Measurements from ENCODE around the gene LGR5. TPM values are rescaled to one million over a fixed set of nuclear protein-coding genes. Genes with fewer than 3 reads are reported as not detected.

The LGR5 gene
- total RNA-seq, 2 experiments from 2014 or later: not detected

DNA sequence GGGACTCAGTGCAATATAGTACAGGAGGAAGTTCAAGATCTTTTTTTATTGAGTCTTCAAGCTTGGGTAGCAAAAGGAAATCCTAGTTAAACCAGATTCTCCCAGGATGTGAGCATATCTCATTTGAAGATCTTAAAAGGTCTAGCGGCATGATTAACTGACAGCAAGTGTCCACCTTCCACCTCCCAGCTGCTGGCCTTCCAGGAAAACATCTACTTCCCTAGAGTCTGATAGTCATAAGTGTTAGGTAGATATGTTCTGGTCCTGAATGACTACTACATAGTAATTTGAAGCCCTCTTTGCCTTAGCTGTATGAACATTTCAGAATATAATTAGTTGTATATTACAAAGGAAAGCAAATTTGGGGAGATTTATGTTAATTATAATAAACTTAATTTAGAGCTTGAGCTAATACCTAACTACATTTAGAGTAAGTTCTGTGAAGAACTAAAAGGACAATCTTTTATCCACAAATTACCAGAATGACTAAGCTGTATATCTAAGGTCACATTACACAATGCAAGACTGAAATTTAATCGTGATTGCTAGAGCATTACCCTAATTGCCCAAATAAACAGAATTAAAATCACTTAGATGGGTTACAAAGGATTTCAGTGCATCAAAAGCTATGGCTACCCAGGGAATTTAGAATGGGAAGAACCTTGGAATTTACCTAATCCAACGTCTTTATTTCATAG is 9.9 kb downstream of the LGR5 start:
- Mint-ChIP-seq H3K27ac (no peak overlapping the region), H3K9me3 (no peaks in the 10 kb centered on the region), H3K4me1 (no peaks in the 10 kb centered on the region), H3K4me3 (no peak overlapping the region), H3K36me3 (no peaks in the 10 kb centered on the region), H3K27me3 (peaks cover 26% of the 10 kb centered on the region)
- DNase-seq: no peak

DNA sequence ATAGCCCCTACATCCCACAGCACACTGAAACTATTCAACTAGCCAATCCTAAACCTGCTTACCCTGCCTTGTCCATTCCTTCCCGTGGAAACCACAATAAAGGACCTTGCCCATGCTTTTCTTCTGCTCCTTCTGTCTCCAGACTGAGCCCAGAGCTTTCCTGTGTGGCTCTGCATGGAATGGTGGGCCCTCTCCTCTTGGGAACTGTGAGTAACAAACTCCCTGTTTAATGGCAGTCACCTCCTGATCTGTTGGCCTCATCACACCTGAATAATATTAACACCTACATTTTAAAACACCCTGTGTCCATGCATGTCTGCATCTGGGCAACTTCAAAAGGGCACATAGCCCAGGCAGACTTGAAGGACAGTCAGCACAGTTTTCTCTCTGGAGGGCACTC is 12.4 kb downstream of the LGR5 start:
- Mint-ChIP-seq H3K4me1 (no peaks in the 10 kb centered on the region), H3K27ac (no peak overlapping the region), H3K4me3 (no peak overlapping the region), H3K9me3 (no peaks in the 10 kb centered on the region), H3K36me3 (no peaks in the 10 kb centered on the region), H3K27me3 (peaks cover 18% of the 10 kb centered on the region)
- DNase-seq: no peak

DNA sequence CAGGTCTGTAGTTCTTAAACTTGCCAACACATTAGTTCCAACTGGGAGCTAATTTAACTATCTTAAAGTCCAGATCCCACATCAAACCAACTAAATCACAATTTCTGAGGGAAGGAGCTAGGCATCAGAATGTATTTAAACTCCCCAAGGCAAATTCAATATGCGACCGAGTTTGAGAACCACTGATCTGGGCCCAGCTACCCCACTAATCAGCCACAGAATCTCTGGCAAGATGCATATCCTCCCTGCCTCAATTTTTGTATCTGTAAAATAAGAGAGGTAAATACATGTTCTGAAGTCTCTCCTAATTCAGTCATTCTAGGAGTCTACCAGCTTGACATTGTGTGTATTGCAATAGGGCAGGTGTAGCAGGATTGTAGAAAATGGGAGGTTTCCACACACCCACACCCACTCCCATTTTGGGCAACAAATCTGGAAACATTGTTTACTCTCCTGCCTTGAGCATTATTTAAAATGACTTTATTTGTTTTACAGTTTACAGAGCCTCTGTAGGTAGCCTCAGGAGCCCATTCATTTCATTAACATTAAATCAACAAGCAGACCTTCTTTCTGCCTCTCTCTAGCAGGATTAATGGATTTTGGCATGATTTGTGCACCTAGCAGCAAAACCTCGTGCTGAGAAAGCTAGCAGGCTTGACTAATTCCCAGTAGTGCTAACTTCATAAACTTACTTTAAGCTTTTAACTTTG is 15.6 kb downstream of the LGR5 start:
- Mint-ChIP-seq H3K4me3 (no peak overlapping the region), H3K36me3 (no peaks in the 10 kb centered on the region), H3K27ac (no peak overlapping the region), H3K9me3 (no peaks in the 10 kb centered on the region), H3K4me1 (no peaks in the 10 kb centered on the region), H3K27me3 (peaks cover 8% of the 10 kb centered on the region)
- no peak for DNase-seq

DNA sequence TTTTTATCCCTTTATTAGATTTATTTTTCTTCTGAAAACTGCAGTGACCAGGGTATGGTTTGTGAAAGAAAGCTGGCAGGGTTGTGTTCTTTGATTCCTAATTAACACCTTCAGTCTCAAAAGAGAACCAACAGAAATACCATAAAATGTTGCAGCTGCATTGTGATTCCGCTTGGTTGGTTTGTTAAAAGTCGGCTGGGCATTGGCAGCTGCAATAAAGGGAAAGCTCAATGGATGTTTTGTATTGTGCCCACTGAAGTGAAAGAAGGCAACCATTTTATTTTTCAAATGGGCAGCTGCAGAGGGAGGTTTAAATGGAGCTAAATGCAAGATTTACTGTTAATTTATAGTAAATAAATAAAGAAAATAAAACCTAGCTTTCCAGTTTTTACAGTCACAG is 16.7 kb downstream of the LGR5 start:
- Mint-ChIP-seq H3K36me3 (no peaks in the 10 kb centered on the region), H3K9me3 (no peaks in the 10 kb centered on the region), H3K27ac (no peak overlapping the region), H3K4me3 (no peak overlapping the region), H3K27me3 (peaks cover 4% of the 10 kb centered on the region), H3K4me1 (no peaks in the 10 kb centered on the region)
- no peak for DNase-seq

DNA sequence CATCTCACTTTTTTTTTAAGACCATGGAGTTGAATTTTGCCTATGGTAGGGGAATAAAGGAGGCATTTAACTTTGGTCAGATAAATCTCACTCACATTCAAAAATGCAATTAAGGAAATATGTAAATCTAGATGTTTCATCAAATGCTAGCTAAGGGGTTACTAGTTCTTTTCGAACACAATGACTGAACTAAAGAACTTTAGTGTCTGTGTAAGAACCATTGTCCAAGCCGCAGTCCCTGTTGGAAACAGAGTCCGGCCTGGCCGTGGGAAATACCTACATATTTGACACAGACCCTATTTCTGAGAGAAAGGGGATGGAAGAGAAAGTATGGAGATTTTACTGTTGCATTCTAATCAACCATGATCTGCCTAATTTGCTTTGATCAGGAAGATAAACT is 17.4 kb downstream of the LGR5 start:
- DNase-seq: no peak
- Mint-ChIP-seq H3K27ac (no peak overlapping the region), H3K4me3 (no peak overlapping the region), H3K36me3 (no peaks in the 10 kb centered on the region), H3K4me1 (no peaks in the 10 kb centered on the region), H3K9me3 (no peaks in the 10 kb centered on the region), H3K27me3 (peaks cover 4% of the 10 kb centered on the region)

DNA sequence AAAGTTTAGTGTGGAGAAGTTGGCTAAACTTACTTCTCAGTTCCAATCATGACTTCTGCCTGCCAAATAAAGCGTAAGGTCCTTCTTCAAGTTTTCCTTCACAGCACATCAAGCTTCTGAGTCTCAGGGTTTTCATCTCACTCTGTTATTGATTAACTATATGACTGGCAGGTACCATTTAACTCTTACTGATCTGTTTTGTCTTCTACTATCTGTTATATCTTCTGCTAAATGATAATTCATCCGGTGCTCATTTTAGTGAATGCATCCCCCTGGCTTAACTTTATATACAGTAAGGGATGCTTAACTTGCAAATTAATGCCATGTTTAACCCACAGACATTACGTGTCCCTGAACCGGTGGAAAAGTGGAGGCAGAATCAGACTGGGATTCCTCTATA is 20.7 kb downstream of the LGR5 start:
- Mint-ChIP-seq H3K4me3 (no peak overlapping the region), H3K27me3 (no peaks in the 10 kb centered on the region), H3K27ac (no peak overlapping the region), H3K36me3 (no peaks in the 10 kb centered on the region), H3K9me3 (no peaks in the 10 kb centered on the region), H3K4me1 (no peaks in the 10 kb centered on the region)
- DNase-seq: no peak

DNA sequence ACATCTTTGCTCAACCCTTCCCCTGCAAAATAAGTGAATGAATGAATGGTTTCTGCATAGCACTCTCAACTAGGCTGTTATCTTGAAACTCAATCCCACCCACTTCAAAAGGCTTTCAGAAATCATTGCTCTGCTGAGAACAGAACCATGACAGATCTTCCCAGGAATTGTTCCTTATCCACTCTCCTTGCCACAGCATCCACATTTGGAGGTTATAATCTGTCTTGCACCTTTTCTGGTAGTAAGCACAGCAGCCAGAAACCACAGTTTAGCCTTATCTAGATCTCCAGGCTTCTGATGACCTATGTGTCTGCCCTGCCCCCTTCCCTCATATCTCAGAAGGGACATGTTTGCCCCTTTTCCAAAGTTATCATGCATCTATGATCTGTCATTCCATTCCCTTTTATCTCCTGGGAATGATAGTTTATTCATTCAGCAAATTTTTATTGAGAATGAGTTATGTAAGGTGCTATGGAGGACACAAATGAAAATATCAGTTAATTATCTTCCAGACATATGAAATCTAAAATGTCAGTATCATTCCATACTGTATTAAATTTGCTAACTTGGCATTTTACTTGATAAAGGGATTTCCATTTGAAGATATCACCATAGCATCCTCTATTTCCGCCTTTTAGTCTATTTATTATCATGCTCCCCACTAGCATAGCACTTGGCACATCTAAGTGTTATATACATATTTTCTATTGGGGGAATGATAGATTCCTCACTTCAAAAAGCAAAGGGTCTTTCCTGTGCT is 21.4 kb downstream of the LGR5 start:
- Mint-ChIP-seq H3K9me3 (no peaks in the 10 kb centered on the region), H3K36me3 (no peaks in the 10 kb centered on the region), H3K4me3 (no peak overlapping the region), H3K27me3 (no peaks in the 10 kb centered on the region), H3K27ac (no peak overlapping the region), H3K4me1 (no peaks in the 10 kb centered on the region)
- DNase-seq: no peak

DNA sequence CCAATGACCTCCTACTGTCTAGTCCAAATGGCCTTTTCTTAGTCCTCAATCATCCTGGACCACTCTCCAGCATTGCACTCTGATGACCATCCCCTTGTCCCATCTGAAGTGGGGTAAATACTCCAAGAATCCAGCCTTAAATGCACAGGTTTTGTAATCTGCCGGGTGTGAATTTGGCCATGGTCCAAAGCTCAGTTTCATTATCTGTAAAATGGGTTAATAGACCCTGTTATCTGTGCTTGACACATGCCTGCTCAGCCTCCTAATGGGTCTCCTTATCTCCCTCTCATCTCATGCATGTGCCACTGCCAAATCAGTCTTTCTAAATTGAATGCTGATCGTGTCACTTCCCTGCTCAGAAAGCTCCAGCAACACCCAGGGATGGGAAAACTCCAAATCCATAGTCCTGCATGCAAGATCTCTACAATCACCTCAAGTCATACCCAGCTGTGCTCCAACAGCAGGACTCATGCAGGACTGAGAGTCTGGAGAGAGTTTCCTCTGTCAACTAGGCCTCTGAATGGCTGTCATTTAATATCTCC is 22.3 kb downstream of the LGR5 start:
- H3K9me3 Mint-ChIP-seq: no peaks in the 10 kb centered on the region
- no peaks in the 10 kb centered on the region for H3K36me3 Mint-ChIP-seq
- H3K4me1 Mint-ChIP-seq: no peaks in the 10 kb centered on the region
- H3K27ac Mint-ChIP-seq: no peak overlapping the region
- no peak for DNase-seq
- H3K4me3 Mint-ChIP-seq: no peak overlapping the region
- H3K27me3 Mint-ChIP-seq: no peaks in the 10 kb centered on the region

DNA sequence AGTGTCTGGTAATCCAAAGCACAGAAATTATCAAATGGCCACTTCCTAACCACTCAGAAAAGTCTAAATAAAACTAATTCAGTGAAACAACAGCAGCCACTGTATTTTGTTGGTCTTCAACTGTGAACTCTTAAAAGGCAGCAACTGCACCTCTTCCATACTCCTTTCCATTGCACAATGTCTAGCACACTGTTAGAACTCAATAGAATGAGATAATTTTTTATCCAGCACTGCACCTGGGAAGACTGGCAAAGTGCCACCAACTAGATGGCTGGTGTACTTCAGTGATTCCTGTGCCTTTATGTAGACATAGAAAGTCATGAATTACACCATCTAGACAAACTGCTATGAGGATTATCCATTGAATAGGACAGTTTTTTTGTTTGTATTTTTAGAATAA is 26.2 kb downstream of the LGR5 start:
- DNase-seq: no peak
- Mint-ChIP-seq H3K27me3 (no peaks in the 10 kb centered on the region), H3K9me3 (no peaks in the 10 kb centered on the region), H3K36me3 (no peaks in the 10 kb centered on the region), H3K4me1 (no peaks in the 10 kb centered on the region), H3K27ac (no peak overlapping the region), H3K4me3 (no peak overlapping the region)

DNA sequence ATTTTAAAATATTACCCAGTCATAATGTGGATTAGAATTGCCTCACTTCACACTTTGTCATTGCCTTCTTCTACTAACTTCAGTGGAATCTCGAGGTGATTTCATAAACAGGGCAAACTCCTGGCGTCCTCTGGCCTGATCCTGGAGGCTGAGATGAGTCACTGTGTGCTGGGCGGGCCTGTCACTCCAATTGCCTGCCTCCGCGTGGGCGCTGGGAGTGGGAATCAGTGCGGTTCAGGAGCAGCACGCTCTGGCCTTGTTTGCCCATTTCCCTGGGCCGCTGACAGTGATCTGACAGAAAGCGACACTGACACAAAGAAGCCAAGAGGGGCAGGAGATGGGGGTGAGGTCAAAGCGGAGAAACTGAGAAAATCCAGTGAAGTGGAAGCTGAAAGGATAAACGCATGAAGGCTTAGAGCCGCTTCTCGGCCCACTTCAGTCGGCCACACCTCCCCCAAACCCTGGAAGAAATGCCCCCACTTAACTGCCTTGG is 29.7 kb downstream of the LGR5 start:
- peaks cover 3% of the 10 kb centered on the region for H3K27me3 Mint-ChIP-seq
- H3K36me3 Mint-ChIP-seq: no peaks in the 10 kb centered on the region
- DNase-seq: no peak
- H3K27ac Mint-ChIP-seq: no peak overlapping the region
- no peak overlapping the region for H3K4me3 Mint-ChIP-seq
- H3K9me3 Mint-ChIP-seq: no peaks in the 10 kb centered on the region
- no peaks in the 10 kb centered on the region for H3K4me1 Mint-ChIP-seq

DNA sequence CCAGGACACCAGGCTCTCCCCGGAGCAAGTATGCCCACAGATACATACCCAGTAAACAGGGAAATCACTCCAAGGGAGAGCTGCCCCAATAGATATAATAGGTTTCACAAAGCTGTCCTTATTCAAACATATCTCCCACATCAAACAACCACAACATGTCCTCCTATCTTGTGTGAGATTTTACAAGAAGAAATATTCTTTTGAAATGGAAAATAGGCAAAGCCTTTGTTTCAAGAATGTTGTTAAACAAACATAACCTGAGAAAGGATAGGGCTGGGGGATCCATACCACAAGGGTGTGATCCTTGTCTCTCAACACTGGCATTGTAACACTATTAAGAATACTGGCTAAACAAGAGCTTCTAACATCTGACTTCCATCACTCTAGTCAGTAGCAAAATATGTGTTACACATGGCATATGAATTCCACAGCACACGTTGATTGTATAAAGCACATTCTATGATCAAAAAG is 32.9 kb downstream of the LGR5 start:
- Mint-ChIP-seq H3K27me3 (peaks cover 3% of the 10 kb centered on the region), H3K27ac (no peak overlapping the region), H3K4me3 (no peak overlapping the region), H3K36me3 (no peaks in the 10 kb centered on the region), H3K4me1 (no peaks in the 10 kb centered on the region), H3K9me3 (no peaks in the 10 kb centered on the region)
- DNase-seq: no peak

DNA sequence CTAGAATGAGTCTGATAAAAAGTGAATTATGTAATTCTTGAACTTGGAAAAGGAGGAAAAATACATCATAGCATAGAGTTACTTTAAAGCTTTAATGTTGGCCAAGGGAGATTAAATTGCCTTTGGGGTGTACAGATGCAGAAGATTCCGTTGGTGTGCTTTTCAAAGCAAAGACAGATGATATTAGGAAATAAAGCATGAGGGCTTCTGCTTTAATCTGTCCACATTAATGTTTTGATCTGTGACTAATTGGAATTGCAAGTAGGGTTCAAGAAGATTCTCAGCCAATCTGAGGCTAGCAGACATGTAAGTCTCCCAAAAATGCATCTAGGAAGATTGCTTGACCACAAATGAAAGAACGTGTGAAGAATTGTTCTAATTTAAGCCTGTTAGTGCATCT is 35.2 kb downstream of the LGR5 start:
- no peak for DNase-seq
- no peak overlapping the region for H3K27ac Mint-ChIP-seq
- no peaks in the 10 kb centered on the region for H3K4me1 Mint-ChIP-seq
- H3K27me3 Mint-ChIP-seq: peaks cover 3% of the 10 kb centered on the region
- H3K36me3 Mint-ChIP-seq: no peaks in the 10 kb centered on the region
- no peak overlapping the region for H3K4me3 Mint-ChIP-seq
- H3K9me3 Mint-ChIP-seq: no peaks in the 10 kb centered on the region

DNA sequence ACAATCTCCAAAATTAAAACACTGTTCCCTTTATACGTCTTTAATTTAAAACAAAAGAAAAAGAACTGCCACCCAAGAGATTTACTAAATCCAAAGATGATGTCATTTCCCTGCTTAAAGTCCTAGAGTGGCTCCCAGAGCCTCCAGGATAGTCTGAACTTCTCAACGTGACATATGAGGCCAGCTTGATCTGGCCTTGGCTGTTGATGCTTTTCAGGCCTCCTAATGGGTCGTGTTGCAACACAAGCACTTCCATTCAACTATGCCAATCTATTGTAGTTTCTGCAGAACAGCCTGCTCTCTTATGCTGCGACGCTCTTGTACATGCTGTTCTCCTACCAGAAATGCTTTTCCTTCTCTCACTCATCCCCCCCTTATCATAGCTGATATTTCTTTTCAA is 35.7 kb downstream of the LGR5 start:
- Mint-ChIP-seq H3K36me3 (no peaks in the 10 kb centered on the region), H3K27ac (no peak overlapping the region), H3K9me3 (no peaks in the 10 kb centered on the region)

DNA sequence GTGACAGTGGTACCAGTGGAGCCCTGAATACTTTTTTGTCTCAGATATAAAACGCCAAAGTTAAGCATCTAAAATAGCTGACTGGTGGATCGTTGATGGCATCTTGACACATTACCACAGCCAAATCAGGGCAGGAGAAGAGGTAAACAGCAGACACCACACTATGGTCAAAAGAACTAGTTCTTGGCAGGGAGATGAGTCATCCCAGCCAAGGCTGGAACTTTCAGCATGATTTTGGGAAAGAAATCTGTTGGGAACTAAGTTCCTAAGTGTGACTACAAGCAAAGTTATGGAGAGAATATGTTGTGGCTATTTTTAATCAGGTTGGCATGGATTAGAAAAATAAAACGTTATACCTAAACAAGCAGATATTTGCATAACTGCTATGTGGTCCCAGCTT is 36.9 kb downstream of the LGR5 start:
- Mint-ChIP-seq H3K4me3 (no peak overlapping the region), H3K36me3 (no peaks in the 10 kb centered on the region), H3K4me1 (no peaks in the 10 kb centered on the region), H3K27me3 (peaks cover 3% of the 10 kb centered on the region), H3K27ac (no peak overlapping the region), H3K9me3 (peaks cover 2% of the 10 kb centered on the region)
- no peak for DNase-seq

More for the DNA sequence above, 35.7 kb downstream of the LGR5 start:
- Mint-ChIP-seq H3K4me3 (no peak overlapping the region), H3K27me3 (peaks cover 3% of the 10 kb centered on the region), H3K4me1 (no peaks in the 10 kb centered on the region)
- DNase-seq: no peak

DNA sequence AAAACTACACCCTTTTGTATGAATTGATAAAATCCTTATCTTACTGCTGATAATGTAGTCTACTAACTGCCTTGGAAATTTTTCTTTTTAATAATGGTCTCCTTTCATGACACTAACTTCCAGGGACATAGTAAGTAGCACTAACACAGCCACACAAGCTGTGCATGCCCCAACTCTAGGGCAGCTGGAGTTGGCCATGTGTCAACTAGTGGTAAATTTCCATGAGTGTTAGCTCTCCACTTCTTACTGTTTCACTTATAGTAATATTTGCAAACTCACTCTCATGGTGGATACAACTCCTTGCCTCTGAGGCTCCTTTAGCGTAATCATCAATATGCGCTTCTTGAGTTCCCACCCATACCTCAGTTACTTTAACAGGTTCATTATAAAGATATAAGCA is 38.0 kb downstream of the LGR5 start:
- peaks cover 3% of the 10 kb centered on the region for H3K27me3 Mint-ChIP-seq
- H3K4me3 Mint-ChIP-seq: no peak overlapping the region
- peaks cover 2% of the 10 kb centered on the region for H3K9me3 Mint-ChIP-seq
- no peaks in the 10 kb centered on the region for H3K4me1 Mint-ChIP-seq
- no peak for DNase-seq
- no peak overlapping the region for H3K27ac Mint-ChIP-seq
- no peaks in the 10 kb centered on the region for H3K36me3 Mint-ChIP-seq

All from activated naive CD8-positive, alpha-beta T cell treated with anti-CD3 and anti-CD28 coated beads for 36 hours (primary cell).